ENCODE data around the gene SETD5.

- TF ChIP-seq CTCF (IDR thresholded peaks at IDR 0.05; ENCODE audit: borderline replicate concordance, extremely low read depth, low read length, poor library complexity, severe bottlenecking) = no peak
- no peak for TF ChIP-seq EZH2 (IDR thresholded peaks at IDR 0.05; ENCODE audit: borderline replicate concordance, low read depth, low read length, severe bottlenecking)
These were observed 49.5 kb upstream of the SETD5 start for GRCh38 chr3:9347887-9348286.

Measured in DND-41 (cell line).